Stimulated activated CD8-positive, alpha-beta memory T cell treated with anti-CD3 and anti-CD28 coated beads, Interleukin-7, amount 100 ng/mL, for 4 hours (primary cell): ENCODE results near the gene CSTB.

ENCODE experiments used
- DNase-seq, 2 donors: peaks; one replicate each; pipeline ENCODE4 v3.0.0-alpha.2; 2020; ENCODE audit warnings: low read depth in 2 of 2

CSTB gene

DNA sequence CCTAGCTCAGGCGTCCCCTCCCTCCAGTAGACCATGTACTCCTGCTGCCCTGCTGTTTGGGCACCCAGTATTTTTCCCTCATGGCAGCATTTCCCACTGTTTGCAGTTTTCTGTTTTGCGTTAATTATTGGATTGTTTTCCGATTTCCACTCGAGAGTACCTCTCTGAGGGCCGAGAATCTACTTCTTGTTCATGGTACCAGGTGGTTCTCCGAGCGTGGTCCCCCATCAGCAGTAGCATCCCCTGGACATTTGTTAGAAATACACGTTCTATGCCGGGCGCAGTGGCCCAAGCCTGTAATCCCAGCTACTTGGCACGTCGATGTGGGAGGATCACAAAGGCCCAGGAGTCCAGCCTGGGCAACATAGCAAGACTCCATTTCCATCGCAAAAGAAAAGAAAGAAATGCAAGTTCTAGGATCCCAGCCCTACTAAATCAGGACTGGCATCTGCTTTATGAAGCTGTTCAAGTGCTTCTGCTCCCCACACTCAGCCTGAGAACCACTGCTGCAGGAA is 14.0 kb upstream of the CSTB start:
- no peak for DNase-seq

DNA sequence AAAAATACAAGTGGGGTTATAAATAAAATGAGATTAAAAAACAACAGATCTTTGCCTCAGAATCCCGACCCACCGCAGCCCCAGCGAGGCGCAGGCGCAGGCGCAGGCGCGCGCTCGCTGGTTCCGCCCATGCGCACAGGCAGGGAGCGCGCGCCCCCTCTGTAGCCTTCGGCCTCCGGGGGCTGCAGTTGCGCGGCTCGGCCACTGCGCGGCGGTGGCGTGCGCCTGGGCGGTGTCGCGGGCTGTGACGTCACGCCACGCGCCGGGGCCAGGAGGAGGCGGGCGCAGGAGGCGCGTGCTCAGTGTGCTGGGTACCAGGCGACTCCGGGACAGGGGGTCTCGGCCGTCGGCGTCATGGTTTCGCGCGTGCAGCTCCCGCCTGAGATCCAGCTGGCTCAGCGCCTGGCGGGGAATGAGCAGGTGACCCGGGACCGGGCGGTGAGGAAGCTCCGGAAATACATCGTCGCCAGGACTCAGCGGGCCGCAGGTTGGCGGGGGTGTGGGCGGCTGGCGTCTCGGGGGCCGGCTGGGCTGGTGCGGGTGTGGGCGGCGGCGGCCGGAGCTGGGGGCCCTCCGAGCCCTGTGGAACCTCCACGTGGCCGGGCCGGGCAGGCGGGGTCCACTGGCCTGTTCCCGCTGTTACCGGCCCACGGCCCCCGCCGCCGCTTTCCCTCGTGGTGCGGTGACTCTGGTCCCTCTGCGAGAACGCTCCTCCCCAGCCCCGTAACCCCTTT is 13.3 kb upstream of the CSTB start, which contains the start of gene RRP1:
Gene RRP1, plus strand, starts transcription at position 302 of the 734 bp plus-strand sequence. Its CDS starts 53 bp downstream, at position 355.
- peak; percentile 77 to 89 for DNase-seq

DNA sequence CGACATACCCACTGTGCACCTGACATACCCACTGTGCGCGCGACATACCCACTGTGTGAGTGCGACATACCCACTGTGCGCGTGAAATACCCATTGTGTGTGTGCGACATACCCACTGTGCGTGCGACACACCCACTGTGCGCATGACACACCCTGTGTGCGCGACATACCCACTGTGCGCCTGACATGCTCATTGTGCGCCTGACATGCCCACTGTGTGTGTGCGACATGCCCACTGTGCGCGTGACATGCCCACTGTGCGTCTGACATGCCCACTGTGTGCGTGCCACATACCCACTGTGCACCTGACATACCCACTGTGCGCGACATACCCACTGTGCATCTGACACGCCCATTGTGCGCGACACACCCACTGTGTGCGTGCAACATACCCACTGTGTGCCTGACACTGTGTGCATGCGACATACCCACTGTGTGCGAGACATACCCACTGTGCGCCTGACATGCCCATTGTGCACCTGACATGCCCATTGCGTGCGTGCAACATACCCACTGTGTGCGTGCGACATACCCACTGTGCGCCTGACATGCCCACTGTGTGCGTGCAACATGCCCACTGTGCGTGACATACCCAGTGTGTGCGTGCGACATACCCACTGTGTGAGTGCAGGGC is 10.8 kb upstream of the CSTB start:
- DNase-seq: no peak

DNA sequence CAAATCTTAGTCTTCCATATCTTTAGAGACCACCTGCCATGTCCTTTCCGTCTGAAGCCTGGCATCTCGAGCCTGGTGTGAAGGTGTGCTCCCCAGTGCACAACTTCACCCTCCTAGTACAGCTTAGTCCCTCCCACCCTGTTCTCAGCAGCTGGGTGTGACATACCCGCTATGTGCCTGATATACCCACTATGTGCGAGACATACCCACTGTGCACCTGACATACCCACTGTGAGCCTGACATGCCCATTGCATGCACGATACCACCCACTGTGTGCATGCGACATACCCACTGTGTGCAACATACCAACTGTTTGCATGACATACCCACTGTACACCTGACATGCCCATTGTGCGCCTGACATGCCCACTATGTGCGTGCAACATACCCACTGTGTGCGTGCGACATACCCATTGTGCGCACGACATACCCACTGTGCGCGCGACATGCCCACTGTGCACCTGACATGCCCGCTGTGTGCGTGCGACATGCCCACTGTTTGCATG is 10.2 kb upstream of the CSTB start:
- no peak for DNase-seq

DNA sequence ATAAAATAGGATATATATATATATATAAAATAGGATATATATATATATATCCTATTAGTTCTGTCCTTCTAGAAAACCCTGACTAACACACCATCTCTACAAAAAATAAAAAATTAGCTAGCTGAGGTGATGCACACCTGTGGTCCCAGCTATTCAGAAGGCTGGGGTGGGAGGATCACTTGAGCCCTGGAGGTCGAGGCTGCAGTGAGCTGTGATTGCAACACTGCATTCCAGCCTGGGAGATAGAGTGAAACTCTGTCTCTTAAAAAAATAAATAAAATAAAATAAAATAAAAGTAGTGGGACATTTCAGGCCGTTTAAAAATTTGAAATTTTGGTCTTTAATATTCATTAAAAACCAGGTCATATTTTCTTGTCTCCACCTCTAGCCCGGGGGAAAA is 9.0 kb upstream of the CSTB start:
- no peak for DNase-seq

DNA sequence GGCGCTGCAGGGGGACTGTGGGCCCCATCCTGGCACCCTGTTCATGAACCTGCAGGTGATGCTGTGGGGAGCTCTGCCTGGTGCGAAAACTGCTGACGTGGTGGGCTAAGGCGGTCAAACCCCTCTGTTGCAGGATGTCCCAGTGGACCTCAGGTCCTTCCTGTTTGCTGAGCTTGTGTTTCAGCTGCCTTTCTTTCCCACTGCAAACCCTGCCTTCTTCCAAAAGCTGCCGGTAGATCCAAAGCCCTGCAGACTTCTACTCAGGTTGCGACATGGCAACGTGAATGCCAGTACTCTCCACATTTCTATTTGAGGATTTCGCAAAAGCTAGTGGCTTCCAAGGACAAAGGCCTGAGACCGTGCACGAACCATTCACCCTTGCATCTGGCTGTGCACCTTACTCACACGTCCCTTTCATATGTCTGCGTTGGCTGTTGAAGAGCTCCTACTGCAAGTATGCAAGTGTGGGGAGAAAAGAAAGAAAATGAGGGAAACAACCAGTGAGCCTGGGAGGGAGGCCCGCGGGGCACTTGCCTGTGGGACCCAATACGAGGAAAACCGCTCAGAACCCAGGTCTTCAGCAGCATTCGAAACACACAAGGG is 7.1 kb upstream of the CSTB start:
- no peak for DNase-seq

DNA sequence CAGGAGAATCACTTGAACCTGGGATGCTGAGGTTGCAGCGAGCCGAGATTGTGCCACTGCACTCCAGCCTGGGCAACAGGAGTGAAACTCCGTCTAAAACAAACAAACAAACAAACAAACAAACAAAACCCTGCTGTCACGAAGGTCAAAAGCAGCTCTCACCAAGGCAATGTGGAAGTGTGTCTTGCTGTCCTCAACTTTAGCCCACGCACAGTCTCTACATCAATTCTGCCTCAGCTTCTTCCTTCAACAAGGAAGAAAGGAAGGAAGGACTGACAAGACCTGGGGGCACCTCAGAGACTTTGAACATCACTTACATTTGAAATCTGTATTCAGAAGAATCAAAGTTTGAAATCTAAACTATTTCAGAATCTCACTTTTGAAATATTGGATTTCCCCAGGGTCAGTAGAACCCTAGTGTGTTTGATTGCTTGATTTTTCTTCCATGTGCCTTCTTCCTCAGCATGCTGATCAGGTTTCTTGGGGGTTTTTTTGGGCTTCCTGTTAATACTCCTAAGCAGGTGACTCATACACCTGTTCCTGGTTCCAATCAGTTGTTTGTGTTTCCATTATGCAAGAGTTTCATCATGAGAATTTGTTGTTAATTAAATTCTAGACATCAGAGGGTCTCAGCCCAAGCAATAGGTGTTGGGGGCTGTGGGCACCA is 6.5 kb upstream of the CSTB start:
- no peak for DNase-seq

DNA sequence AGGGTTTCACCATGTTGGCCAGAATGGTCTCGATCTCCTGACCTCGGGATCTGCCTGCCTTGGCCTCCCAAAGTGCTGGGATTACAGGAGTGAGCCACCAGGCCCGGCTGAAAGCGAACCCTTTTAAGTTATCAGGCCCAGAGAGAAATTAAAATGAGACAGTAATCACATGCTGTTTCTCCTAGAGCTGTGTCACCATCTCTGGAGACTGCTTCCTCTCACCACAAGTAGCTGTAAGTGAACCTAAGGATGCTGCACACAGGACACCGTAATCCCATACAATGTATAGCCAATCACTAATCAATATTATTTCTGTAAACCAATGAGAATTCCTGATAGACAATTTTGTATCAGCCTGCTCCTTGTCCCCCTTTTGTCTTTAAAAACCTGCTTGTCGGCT is 5.7 kb upstream of the CSTB start:
- DNase-seq: no peak

DNA sequence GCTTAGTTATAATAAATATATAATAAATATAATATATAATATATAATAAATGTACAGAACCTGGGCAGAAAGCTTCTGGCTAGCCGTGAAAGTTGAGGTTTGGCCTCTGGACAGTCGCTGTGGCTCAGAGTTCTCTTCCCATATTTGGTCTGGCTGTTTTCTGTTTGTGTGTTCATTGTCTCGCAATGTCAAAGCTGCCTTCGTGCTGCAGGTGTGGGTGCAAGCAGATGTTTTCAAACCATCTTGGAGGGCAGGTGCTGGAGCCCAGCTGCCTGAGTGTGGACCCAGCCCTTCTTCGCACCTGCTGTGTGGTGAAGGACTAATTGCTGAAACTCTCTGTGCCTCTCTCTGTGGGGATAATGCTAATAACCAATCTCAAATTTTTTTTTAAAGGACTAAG is 3.6 kb upstream of the CSTB start:
- DNase-seq: no peak

DNA sequence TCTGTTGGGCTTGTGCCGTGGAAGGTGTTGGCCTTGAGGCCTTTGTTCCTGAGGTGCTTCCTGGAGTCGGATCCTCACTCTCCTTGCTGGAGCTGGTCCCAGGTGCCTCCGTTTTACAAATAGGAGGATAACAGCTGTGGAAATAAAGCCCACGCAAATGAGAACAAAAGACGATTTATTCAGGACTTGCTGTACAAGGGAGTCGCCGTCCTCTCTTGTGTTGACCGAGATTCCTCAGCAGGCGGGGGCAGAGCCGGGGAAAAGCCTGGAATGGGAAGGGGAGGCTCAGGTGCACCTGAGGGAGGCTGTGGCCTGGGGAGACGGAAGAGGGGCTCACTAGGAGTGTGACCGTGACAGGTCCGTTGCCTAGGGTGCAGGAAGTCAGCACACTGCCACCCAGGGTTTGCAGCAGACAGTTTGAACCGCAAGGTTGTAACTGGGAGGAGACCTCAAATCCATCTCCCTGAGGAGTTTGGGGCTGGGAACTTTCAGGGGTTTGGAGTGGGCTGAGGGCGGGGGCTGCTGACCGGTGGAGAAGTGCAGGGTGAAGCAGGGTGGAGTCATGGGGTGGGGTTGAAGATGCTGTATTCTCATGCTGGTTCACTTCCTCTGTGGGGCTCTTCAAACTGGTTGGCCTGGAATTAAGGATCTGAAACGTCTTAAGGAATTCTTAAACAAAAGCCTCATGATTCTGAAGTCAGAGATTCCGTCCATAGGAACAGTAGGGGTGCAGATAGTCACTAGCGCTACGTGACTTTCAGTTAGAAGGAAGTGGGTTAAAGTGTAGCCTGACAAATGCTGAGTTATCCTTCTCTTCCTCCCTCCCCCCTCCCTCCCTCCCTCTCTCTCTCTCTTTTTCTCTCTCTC is 2.6 kb upstream of the CSTB start:
- DNase-seq: no peak

DNA sequence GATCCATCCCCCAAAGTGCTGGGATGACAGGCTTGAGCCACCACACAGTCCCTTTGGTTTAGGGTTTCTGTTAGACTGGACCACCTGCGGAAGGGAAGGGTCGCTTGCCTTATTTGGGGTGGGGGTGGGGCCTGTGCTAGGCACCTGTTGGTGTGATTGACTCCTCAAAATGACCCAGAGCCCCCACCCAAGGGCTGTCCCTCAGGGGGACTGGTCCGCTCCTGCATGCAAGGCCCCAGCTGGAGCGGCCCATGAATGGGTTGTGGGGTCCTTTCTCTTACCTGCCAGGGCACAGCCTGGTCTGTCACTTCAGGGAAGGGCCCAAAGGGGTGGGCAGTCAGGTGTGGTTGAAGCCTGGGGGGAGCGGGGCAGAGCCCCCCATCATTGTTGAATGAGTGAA is 1.8 kb upstream of the CSTB start:
- no peak for DNase-seq

DNA sequence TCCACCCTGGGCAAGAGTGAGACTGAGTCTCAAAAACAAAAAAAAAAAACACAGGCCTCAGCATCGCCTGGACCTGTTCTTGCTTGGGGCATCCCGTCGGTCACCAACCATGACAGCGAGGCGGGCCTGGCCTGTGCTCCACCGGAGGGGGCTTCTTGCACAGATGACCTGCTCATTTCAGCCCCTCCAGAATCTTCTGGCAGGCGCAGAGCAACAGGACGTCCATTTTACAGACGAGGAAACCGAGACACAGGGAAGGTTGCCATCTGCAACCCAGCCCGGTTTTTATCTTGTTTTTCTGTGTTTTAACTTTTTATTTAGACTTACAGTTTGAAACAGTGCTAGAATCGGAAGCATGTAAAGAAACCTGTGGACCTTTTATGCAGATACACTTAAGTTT is 918 bp downstream of the CSTB start:
- DNase-seq: no peak

DNA sequence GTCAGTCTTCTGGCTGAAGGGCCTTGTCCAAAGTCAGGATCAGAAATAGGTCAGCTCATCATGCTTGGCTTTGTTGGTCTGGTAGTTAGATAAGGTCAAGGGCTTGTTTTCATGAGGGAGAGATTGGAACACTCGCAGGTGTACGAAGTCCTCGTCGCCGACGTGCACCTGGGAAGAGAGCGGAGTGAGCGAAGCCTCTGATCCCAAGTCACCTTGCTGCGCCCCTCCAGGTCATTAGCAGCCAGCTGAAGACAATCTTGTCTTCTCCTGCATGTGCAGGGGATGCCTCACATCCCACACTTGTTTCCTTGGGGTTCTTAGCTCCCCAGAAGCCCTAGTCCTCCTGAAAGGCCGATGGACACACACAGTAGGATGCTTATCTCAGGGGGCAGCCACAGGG is 1.9 kb downstream of the CSTB start:
- no peak for DNase-seq

DNA sequence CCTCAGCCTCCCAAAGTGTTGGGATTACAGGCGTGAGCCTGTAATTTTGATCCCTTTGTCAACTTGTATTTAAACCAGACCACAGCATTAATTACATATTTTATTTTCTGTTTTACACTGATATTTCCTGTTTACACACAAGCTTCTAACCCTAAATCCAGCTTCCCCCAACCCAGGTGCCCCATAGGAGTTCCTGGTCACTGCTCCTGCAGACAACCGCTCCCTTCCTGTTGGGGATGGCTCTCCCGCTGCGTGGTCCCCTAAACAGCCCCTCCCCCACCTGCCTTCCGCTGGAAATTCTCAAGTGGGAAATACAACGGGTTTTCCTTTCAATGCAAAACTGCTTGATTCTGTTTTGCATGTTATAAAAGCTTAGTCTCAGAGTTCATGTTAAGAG is 3.7 kb downstream of the CSTB start:
- no peak for DNase-seq

DNA sequence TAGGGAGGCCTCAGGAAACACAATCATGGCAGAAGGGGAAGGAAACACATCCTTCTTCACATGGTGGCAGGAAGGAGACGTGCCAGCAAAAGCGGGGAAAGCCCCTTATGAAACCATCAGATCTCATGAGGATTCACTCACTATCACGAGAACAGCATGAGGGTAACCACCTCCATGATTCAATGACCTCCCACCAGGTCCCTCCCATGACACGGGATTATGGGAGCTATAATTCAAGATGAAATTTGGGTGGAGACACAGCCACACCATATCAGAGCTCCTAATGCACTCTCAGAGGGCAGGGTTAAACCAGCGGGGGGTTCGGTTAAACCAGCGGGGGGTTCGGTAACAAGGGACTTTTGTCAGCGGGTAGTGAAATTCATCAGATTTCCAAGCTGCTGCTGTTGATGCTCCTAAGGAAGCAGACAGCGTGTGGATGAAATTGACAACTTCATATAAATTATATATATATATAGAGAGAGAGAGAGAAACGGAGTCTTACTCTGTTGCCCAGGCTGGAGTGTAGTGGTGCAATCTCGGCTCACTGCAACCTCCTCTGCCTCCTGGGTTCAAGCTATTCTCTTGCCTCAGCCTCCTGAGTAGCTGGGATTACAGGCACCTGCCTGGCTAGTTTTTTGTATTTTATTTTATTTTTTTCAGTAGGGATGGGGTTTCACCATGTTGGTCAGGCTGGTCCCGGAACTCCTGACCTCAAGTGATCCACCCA is 4.2 kb downstream of the CSTB start:
- no peak for DNase-seq

DNA sequence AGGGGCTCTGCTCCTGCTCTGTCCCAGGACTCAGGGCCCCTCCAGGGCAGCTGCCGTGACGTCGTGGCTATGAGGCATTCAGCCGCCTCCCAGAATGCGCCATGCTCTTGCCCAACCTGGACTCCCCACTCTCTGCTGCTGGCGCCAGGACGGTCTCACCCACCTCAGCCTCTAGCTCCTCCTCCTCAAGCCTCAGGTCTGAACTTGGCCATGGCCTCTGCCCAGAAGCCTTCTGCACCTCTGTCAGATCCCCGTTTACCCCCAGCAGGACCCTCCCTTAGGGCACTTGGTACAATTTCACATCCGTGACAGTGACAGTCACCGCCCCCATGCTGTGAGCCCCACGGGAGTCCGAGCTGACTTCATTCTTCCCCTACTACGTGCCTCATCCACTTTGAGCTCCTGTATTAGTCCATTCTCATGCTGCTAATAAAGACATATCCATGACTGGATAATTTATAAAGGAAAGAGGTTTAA is 4.9 kb downstream of the CSTB start:
- no peak for DNase-seq

DNA sequence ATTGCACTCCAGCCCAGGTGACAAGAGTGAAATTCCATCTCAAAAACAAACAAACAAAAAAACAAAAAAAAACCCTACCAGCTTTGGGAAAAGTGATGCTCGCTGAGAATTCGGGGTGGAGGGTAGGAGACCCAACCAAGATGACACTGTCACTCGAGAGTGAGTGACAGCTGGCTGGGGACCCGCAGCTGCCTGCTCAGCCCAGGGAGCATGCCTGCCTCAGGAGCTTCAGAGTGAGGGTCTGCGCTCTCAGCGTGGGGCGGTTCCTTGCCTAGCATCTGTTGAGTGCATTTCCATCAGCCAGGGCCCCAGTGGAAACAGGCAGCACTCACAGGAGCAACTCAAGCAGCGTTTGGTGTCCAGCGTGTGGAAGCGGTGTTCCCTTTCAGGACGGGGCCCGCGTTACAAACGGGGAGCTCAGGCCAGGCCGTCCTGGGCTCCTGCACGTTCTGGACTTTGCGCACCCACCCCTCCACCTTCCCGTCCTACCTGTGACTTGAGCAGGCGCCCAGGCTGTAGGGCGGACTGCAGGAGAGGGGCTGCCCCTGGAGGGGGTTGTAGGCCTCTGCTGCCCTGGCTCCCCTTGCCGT is 5.9 kb downstream of the CSTB start:
- no peak for DNase-seq

DNA sequence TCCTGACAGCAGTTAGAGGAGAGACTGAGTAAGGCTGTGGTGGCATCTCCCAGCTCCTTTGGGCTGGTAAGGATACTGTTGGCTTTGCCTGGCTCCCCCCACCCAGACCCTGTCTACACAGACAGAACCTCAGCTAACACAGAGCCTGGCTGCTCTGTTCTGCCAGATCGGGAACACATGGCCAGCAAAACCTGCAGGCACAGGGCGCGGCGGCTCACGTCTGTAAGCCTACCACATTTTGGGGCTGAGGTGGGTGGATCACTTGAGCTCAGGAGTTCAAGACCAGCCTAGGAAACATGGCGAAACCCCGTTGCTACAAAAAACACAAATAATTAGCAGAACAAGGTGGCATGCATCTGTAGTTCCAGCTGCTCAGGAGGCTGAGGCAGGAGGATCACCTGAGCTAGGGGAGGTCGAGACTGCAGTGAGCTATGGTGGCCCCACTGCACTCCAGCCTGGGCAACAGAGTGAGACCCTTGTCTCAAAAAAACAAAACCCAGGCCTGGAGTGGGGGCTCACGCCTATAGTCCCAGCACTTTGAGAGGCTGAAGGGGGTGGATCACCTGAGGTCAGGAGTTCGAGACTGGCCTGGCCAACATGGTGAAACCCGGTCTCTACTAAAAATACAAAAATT is 6.7 kb downstream of the CSTB start:
- no peak for DNase-seq

DNA sequence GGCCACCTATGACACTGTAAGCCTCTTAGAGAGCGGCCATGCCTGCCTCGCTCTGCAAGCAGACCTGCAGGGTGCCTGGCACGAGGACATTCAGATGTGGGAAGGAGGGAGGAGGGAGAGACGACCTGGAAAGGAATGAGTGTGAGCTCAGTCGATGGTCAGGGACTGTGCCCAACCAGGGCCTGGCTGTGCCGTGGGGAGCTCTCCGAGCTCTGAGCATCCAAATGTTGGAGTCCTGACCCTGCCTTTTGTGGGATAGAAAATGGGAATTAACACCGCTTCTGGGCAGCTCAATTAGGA is 7.3 kb downstream of the CSTB start:
- no peak for DNase-seq
